Erythroblast (primary cell): ENCODE measurements around the gene LRP1B.

Experiments
- GATA1 ChIP-seq: IDR thresholded peaks from 2 replicates; pipeline ENCODE4 v1.6.1; 2011; ENCODE audit warnings: low read depth, mild to moderate bottlenecking, control low read depth, low read length, moderate library complexity
- POLR2A ChIP-seq: IDR thresholded peaks from 2 replicates; pipeline ENCODE4 v1.6.1; 2011; ENCODE audit warnings: mild to moderate bottlenecking, low read length

DNA sequence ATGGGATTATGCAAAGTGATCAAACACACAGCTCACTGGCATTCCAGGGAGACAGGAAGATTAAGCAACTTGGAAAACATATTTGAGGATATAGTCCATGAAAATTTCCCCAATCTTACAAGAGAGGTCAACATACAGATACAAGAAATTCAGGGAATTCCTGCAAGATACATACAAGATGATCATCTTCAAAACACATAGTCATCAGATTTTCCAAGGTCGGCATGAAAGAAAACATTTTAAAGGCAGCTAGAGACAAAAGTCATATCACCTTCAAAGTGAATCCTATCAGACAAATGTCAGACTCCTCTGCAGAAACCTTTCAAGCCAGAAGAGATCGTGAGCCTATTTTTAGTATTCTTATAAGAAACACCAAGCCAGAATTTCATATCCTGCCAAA, 1188.5 kb downstream of the LRP1B start:
- TF ChIP-seq POLR2A (no peak), GATA1 (no peak)
